ENCODE results near the gene KLRD1.
"Not testable (repeated sequence)": the region's sequence is repeated elsewhere in the genome, so short reads cannot be mapped to it uniquely, and the experiment has no call there.

Gene KLRD1

DNA sequence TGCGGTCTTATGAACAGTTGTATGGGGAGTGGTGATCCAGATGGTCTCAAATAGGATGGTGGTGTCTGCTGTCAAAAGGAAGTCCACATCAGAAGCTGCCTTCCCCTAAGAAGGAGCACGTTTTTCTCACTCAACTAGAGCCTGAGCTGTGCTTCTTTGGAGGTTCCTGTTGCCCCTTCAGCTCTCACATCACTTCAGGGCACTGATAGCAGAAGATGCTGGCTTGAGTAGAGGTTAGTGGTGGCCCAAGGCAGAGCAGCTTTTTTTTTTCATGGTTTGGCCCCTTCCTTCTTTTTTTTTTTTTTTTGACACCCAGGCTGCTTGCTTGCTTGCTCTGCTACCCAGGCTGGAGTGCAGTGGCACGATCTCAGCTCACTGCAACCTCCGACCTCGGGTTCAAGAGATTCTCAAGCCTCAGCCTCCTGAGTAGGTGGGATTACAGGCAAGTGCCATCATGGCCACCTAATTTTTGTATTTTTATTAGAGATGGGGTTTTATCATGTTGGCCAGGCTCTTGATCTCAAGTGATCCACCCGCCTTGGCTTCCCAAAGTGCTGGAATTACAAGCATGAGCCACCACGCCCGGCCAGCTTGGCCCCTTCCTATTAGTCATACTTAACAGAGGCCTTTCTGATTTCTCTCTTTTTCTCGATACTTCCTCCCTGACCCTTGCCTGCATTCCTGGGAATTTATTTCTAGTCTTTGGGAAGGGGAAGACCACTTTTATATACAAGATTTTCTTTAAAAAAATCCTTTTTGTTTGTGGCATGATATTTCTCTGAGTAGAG, 31.6 kb downstream of the KLRD1 start:
- peak; percentile 22 for DNase-seq

DNA sequence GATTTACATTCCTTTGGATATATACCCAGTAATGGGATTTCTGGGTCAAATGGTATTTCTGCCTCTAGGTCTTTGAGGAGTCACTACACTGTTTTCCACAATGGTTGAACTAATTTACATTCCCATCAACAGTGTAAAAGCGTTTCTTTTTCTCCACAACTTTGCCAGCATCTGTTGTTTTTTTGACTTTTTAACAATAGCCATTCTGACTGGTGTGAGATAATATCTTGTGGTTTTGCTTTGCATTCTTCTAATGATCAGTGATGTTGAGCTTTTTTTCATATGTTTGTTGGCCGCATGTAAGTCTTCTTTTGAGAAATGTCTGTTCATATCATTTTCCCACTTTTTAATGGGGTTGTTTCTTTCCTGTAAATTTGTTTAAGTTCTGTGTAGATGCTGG, 33.3 kb downstream of the KLRD1 start:
- not testable (repeated sequence) for DNase-seq

DNA sequence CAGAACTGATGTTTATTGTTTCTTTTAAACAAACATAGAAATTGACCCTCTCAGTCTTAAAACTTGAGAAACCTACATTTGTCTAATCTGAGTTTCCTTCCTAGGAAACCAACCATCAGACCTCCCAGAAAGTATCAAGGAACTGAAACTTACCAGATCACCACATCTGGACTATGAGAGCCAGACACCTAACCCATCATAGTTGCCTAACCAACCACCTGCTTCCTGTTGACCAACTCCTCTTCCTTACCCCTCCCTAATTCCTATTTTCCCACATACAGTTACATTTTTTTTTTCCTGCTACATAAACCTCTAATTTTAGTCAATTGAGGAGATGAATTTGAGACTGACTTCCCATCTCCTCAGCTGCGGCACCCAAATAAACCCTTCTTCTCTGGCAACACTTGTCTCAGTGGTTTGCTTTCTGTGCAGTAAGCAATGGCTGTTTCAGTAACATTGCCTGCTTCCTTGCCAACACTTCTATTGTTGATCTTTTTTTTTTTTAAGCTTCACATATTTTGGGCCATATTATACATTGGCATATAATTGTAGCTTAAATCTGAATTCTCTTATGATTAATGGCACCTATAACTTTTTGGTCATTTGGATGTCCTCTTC, 34.3 kb downstream of the KLRD1 start:
- no peak for DNase-seq

DNA sequence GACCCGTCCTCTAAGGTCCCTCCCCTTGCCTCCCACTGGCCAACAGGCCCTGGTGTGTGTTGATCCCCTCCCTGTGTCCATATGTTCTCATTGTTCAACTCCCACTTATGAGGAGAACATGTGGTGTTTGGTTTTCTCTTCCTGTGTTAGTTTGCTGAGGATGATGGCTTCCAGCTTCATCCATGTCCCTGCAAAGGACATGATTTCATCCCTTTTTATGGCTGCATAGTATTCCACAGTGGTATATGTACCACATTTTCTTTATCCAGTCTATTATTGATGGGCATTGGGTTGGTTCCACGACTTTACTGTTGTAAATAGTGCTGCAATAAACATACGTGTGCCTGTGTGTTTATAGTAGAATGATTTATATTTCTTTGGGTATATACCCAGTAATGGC, 43.8 kb downstream of the KLRD1 start:
- DNase-seq, result not testable (repeated sequence)

DNA sequence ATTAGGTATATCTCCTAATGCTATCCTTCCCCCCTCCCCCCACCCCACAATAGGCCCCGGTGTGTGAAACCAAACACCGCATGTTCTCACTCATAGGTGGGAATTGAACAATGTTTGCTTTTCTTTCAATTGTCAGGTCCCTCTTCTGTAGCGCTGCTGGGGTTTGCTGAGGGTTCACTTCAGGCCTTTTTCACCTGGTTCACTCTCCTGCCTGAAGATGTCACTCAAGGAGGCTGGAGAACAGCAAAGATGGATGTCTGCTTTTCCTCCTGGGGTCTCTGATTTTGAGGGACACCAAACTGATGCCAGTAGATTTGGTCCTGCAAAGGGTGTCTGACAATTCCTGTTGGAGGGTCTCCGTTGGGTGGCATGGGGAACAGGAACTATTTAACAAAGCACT, 46.4 kb downstream of the KLRD1 start:
- DNase-seq, result no peak

DNA sequence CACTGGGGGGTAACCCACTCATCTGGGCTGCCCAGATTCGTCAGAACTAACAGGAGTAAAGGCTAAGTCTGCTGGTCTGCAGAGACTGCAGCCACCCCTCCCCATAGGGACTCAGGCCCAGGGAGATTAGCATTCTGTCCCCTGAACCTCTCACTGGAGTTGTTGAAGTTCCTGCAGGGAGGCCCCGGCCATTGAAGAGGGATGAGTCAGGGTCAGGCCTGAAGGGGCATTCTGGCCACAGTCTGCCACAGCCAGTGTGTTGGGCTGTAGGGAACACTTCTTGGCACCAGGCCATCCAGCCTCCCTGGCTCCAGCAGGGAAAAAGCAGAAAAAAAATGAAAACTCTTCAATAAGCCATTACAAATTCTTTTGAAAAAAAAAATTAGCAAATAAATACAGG, 46.8 kb downstream of the KLRD1 start:
- DNase-seq, result peak; percentile 22

DNA sequence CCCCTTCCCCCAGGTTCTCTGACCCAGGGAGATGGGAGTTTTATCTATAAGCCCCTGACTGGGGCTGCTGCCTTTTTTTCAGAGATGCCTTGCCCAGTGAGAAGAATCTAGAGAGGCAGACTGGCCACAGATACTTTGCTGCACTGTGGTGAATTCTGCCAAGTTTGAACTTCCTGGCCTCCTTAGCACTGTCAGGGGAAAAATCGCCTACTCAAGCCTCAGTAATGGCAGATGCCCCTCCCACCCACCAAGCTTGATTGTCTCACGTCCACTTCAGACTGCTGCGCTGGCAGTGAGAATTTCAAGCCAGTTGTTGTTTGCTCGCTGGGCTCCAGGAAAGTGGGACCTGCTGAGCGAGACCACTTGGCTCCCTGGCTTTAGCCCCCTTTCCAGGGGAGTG, 50.5 kb downstream of the KLRD1 start:
- no peak for DNase-seq

DNA sequence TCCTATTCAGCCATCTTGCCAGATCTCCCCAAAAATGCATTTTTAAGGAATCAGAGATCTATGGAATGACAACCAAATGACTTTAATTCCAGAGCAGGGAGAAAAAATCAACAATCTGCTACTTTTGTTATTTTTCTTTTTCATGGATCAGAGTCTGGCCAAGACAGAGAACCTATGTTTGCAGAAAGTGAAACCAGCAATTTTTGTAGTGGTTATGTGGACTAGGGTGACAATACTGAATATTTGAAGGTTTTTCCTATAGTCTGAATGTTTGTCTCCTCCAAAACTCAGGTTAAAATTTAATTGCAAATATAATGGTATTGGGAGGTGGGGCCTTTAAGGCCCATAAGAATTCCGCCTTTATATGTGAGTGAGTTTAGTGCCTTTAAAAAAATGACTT, 51.3 kb downstream of the KLRD1 start:
- DNase-seq, result no peak

DNA sequence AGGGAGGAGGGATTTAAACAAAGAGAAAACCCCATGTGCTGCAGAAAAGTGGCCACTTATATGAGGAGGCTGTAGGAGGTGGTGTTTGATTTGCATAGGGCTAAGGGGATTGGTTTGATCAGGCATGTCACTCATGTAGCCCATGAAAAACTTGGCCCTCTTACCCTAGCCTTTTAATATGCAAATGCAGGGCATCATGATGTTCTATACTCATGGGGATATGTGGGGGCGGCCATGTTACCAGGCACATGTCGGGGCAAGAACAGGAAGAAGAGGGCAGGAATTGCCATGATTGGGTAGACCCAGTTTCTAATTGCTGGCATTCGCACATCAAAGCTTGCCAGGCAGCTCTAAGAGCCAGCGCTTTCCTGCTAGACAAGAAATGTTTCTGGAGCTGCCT, 53.4 kb downstream of the KLRD1 start:
- no peak for DNase-seq

DNA sequence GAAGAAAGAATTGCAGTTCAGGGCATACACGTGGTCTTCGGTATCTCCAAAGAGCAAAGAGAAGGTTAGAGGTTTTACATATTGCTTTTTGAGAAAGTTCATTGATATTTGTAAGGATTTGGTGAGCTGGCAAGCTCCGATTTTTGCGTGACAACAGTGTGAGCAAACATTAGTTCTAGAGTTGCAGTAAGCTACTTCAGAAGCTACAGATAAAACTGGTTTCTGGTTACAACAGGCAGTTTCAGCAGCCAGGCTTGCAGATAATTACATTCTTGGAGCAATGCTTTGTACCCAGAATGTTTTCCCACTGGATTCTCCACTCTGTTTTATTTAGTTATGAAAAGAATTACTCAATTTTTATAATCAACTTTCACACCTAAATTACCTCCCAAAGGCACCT, 54.0 kb downstream of the KLRD1 start:
- peak; percentile 28 for DNase-seq

DNA sequence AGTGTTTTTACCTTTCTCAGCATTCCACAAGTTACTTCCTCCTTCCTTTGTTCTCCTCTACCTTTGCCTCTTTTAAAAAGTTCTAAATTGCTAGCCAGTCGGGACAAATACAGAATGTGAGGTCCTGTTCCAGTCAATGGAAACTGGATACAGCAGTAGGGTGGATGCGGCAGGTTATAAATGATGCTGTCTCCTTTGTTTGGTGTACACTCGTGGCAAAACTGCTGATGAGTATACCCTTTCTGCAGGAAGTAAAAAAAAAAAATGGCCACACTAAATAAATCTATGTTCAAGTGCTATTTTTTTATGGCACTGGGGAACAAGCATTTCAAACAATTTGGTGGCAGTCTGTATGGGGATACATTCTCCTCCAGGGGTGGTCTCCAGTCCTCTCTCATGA, 54.7 kb downstream of the KLRD1 start:
- no peak for DNase-seq

DNA sequence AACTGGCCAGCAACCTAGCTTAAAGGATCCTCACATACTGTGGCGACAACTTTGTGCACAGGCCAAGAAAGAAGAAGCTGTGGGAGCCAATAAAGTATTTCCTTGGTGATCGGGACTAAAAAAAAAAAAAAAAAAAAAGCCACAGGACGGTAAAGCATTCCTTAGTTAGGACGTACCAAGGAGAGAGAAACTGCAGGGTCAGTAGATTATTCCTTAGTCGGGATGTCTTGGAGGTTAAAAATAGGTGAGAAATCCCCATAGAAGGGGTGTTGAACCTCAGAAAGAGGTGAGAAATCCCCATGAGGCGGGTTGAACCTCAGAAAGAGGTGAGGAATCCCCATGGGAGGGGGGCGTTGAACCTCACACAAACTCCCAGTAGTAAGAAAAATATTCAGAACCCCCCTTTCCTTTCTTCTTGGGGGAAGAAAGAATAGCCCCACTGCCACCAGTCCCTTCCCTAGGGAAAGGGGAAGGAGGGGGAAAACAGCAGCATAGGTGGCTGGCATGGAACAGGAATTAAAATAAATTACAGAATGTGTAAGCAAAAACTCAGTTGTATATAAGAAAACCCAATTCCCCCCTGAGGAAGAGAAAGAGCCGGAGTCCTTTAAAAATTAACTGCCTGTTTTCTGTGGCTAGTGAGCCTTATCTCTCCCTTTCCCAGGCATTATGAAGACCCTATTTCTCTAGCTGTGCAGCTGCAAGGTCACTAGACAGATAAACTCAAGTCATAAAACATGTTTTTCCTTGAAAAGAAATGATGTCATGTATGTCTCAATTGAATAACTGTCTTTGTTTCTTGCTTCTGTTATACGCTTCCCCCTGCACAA, 55.4 kb downstream of the KLRD1 start:
- peak; percentile 28 for DNase-seq

DNA sequence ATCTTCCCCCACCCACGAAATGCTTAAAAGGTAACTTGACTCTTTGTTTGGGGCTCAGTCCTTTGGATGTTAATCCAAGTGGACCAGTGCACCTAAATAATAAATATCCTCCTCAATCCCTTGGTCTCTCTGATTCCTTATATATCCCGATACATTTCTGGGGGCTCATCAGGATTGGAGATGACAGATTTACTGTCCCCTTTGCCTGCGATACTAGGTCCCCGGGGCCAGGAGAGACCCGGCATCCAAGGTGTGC, 55.9 kb downstream of the KLRD1 start:
- no peak for DNase-seq

DNA sequence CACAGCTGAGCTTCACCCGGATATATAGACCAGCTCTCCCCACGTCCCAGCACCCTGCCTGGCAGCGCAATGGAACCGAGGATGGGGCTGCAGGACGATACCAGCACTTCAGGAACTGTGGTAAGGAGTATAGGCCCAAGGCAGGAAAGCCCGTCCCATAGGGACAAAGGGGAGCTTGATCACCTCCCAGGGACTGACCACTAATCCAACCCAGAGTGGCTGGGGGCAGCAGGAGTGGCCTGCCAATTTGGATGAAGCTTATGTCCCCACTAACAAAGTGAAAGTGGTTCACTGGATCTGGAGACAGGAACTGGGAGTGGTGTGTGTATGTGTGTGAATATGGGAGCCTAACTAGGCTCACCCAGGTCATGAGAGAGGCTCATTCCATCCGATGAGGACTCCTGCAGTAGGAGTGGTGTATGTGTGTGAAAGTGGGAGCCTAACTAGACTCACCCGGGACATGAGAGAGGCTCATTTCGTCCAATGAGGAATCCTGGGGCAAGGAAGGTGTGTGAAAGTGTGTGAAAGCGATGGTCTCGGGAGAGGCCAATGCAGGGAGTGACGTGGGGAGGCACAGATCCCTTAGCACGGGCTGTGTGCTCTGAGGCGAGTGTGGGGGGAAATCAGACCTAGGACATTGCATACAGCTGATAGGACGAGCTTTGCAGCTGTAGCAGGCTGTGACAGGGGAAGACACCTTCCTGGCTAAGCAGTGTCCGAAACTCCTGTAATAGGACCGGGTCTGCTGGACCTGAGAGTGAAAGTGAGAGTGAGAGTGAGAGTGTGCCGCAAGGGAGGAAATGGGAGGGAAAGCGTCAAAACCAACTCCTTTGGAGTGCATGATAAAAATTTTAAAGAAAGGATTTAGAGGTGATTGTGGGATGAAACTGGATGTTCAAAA, 56.5 kb downstream of the KLRD1 start:
- DNase-seq, result peak; percentile 43

DNA sequence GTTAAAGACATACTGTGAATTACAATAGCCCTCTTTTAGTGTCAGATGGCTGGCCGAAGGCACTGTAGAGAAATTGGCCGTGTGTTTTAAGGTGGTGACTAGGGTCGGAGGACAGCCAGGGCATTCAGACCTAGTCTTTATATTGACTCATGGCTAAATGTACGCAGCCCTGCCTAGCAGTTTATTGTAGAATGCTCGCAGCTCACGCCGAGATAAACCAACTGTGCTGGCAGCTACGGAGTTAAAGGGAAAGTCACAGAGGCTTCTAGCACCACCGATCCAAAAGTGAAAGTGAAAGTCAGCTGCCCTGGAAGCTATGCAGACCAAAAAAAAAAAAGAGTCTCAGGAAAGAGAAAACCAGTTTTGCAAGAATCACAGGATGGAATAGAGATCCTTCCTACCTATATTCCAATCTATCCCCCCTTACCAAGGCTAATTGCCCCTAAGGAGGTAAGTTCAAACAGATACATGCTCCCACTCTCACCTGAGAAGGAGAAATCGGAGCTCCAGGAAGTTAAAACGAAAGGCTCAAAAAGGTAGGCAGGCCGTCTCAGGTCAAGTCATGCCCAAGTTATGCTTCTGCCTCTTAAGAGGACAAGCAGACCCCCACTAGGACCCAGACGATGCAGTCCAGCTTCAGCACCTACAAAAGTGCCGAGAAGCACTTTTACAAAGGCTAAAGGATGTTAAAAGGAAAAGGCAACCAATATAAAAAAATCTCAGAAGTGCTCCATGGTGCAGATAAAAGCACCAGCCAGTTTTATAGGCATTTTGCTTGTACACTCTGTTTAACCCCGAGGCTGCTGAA, 57.3 kb downstream of the KLRD1 start:
- peak; percentile 83 for DNase-seq

DNA sequence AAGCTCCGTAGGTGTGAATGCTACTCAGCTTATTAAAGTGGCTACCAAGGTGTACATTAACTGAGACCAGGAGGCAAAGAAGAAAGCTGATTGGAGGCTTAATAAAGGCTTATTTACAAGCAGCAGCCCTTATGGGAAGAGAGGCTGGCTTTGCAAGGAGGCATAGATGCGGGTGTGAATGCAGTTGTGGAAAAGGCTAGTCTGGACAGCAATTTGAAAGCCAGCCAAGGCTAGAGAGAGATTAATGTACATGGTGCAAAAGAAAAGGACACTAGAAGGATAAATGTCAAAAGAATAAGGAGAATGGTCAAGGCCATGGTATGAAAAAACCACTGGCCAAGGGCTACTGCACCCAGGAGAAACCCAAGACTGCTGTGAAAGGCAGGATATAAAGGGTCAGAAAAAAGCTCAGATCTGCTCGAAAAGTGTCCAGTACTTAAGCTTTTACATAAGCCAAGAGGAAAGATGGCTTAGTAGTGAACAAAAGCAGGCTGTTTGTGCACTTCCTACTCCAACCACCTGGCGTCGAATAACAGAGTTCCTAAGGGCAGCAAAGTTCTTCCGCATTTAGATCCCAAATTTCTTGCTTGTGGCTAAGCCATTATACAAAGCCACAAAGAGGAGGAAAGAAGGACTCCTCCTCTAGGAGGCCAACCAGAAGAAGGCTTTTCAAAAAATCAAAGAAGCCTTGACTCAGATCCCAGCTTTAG, 58.2 kb downstream of the KLRD1 start:
- peak; percentile 54 for DNase-seq

DNA sequence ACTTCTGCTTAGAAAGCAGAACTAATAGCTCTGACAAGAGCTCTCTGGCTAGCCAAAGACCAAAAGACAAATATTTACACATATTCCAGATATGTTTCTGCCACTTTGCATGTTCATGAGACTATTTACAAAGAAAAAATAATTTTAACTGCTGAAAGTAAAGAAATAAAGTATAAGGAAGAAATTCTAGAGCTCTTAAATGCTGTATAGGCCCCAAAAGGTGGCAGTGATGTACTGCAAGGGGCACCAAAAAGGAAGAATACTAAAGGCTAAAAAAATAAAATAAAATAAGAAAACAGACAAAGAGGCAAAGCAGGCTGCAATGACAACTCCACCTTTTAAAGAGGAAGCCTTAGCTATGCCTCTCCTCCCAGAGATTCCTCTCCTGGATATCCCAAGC, 59.2 kb downstream of the KLRD1 start:
- DNase-seq, result peak; percentile 46

DNA sequence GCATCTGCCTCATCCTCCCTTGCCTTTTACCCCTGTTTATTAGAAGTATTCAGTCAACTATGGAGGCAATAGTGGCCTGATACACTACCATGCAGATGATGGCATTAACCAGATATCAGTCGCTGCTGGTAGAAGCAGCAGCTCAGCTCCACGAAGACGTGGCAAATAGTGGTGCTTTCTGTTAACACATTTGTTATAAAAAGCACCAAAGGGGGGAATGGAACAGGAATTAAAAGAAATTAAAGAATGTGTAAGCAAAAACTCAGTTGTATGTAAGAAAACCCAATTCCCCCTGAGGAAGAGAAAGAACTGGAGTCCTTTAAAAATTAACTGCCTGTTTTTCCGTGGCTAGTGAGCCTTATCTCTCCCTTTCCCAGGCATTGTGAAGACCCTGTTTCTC, 60.0 kb downstream of the KLRD1 start:
- not testable (repeated sequence) for DNase-seq

DNA sequence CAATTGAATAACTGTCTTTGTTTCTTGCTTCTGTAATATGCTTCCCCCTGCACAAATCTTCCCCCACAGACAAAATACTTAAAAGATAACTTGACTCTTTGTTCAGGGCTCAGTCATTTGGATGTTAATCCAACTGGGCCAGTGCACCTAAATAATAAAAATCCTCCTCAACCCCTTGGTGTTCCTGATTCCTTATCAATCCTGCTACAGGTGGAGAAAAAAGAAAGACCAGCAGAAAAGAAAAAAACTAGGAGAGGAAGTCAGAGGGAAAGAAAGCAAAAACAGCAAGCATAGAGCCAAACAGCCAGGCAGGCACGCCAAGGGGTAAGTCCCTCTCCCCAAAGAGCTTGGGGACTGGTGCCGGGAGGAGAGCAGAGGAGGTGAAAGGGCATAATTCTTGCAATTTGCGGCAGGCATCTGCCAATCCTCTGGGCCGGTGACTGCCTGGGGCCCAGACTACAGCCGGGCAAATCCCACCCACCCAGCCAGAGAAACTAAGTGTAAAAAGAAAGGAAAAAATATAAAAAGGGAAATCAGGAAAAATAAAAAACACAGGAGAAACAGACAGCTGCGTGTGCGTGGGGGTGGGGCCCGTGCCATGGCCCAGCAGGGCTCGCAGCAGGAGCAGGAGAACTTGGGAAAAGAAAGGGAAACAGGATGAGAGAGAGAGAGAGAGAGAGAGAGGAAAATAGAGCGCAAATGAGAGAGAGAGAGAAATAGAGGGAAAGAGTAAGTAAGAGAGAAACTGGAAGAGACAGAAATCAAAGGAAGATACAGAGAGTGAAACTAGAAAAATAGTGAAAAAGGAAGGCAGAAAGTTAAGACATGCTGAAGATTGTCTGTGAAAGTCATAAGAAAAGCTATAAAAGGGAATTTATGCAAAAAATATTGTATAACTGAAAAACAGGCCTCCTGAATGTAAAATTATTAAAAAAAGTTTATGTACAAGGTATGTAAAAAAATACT, 60.8 kb downstream of the KLRD1 start:
- DNase-seq, result no peak

Data from fibroblast of upper back skin (primary cell).